Neuron (in vitro differentiated cells): ENCODE measurements around the gene ABCB11.

Source experiments
- H2AFZ ChIP-seq: one replicate; pipeline ENCODE4 v1.6.1; 2013; ENCODE audit warnings: low read depth, mild to moderate bottlenecking, inconsistent platforms, low read length, moderate library complexity
- H3K27me3 ChIP-seq: one replicate; pipeline ENCODE4 v1.6.1; 2013; ENCODE audit warnings: low read length; ENCODE audit not compliant: insufficient read depth
- H3K36me3 ChIP-seq: one replicate; pipeline ENCODE4 v1.6.1; 2013; ENCODE audit warnings: low read length; ENCODE audit not compliant: insufficient read depth
- H3K4me1 ChIP-seq: one replicate; pipeline ENCODE4 v1.6.1; 2013; ENCODE audit warnings: low read length; ENCODE audit not compliant: insufficient read depth
- H3K4me3 ChIP-seq: 2 replicates; pipeline ENCODE4 v1.5.1; 2013; ENCODE audit warnings: mild to moderate bottlenecking, low read length, moderate library complexity
- H3K9me3 ChIP-seq: one replicate; pipeline ENCODE4 v1.6.1; 2013; ENCODE audit warnings: low read length

Gene ABCB11

DNA sequence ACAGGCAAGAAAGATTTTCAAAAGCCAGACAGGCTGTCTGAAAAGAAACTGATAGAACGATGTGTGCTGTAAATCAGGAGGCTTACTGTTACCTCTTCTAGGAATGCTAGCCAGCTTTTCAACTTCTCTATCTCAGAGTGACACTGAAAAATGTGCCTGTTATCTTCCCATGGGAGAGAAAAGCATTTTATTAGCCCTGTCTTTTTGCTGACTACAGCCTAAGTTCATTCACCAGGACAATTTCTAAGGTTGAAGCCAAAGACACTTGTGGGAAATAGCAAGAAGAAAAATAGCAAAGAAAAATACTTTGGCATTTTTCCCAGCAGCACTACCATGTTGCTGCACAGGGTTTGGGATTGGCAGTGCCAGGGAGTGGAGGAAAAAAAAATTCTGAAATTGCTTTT, 34.0 kb downstream of the ABCB11 start:
- no peak overlapping the region for H3K4me3 ChIP-seq
- no peaks in the 10 kb centered on the region for H3K27me3 ChIP-seq
- H3K36me3 ChIP-seq: no peaks in the 10 kb centered on the region
- no peaks in the 10 kb centered on the region for H3K9me3 ChIP-seq
- H2AFZ ChIP-seq: no peak overlapping the region
- no peaks in the 10 kb centered on the region for H3K4me1 ChIP-seq

DNA sequence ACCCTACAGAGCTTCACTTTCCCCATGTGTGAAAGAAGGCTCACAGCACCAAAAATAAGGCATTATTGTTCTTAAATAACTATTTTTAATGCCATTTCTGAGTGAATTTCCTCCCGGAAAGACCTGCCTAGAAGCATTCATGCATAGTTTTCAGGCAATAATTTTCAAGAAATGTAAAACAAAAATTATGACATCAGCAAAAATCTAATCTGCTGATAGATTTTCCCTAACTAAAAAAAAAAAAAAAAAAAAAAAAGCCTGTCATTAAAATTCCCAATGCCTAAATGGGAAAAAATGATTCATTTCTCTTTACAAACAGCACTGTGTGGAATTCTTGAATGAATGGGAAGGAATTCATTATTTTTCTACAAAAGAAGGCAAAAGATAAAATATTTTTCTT, 35.4 kb downstream of the ABCB11 start:
- no peak overlapping the region for H3K4me3 ChIP-seq
- H3K36me3 ChIP-seq: no peaks in the 10 kb centered on the region
- H3K4me1 ChIP-seq: no peaks in the 10 kb centered on the region
- H2AFZ ChIP-seq: no peak overlapping the region
- H3K27me3 ChIP-seq: no peaks in the 10 kb centered on the region
- no peaks in the 10 kb centered on the region for H3K9me3 ChIP-seq

DNA sequence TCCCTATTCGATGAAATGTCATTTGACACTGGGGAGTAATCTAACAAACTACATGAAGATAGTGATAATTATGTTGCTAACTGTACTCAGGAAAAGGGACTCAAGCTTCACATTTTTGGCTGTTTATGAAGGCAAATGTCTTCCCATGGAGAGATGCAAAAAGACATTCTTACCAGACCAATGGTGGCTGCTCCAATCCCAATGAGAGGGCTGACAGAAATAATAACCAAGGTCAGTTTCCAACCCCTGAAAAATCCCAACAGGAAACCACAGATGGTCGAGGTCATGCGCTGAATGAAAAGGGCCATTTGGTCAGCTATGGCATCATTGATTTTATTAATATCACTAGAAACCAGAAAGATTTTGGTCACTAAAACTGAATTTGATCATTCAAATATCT, 37.6 kb downstream of the ABCB11 start:
- H3K4me3 ChIP-seq: no peak overlapping the region
- no peaks in the 10 kb centered on the region for H3K36me3 ChIP-seq
- no peaks in the 10 kb centered on the region for H3K4me1 ChIP-seq
- H3K9me3 ChIP-seq: no peaks in the 10 kb centered on the region
- H2AFZ ChIP-seq: no peak overlapping the region
- no peaks in the 10 kb centered on the region for H3K27me3 ChIP-seq

DNA sequence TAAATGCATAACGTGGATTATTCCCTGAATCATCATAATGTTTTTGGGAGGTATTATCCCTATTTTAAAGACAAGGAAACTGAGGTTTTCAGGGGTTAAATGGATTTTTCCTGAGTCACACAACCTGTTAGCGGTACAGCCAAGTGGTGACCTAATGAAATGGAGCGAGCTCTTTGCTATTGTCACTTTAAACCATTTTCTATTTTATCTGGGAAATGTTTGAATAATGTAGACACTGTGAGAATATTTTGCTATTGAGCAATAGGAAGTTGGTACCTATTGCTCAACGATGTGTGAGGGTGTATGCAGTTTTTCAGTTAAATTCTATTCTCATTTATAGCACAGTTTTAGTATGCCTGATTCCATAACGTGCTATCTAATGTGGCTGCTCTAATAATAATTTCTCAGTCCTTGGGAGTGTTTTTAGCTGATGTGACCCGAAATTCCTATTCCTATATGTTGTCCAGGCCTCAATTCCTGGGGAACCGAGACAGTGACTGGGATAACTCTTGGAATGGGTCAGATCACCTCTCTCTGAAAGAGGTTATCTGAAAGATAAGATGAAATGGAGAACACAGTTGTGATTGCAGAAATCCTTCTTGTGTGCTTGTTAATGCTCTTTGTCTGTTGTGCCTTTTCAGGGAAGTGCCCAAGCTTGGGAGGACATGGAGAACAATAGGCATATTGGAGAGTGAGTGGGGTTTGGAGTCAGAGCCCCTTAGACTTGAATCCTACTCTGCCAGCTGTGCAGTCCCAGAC, 38.4 kb downstream of the ABCB11 start:
- Histone ChIP-seq H3K36me3 (no peaks in the 10 kb centered on the region), H2AFZ (no peak overlapping the region), H3K27me3 (no peaks in the 10 kb centered on the region), H3K4me1 (no peaks in the 10 kb centered on the region), H3K4me3 (no peak overlapping the region), H3K9me3 (no peaks in the 10 kb centered on the region)

DNA sequence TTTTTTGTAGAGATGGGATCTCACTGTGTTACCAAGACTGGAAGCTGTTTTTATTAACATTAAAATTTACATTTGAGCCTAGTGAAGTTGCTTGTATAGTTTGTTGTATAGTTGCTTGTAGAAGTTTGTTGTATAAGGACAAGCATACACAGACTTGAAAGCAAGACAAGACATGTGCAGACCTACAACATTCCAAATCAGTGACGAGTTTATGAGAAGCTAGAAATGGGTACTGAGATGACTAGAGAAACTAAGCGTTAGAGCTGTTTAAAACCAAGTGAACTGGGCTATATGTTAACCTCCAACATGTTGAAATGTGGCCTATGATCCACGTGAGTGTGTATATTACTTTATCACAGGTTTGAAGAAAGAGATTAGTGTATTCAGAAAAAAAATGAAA, 39.1 kb downstream of the ABCB11 start:
- no peaks in the 10 kb centered on the region for H3K9me3 ChIP-seq
- no peak overlapping the region for H3K4me3 ChIP-seq
- H3K27me3 ChIP-seq: no peaks in the 10 kb centered on the region
- H3K36me3 ChIP-seq: no peaks in the 10 kb centered on the region
- no peaks in the 10 kb centered on the region for H3K4me1 ChIP-seq
- no peak overlapping the region for H2AFZ ChIP-seq

DNA sequence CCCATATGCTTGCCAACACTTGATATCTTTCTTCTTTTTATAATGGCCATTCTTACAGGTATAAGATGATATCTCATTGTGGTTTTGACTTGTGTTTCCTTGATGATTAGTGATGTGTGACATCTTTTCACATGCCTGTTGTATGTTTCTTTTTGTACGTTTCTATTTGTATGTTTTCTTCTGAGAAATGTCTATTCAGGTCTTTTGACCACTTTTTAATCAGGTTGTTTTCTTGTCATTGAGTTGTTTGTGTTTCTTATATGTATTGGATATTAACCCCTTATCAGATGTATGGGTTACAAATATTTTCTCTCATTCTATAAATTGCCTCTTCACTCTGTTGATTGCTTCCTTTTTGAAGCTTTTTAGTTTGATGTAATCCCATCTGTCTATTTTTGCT, 42.4 kb downstream of the ABCB11 start:
- Histone ChIP-seq H3K4me3 (no peak overlapping the region), H3K36me3 (no peaks in the 10 kb centered on the region), H3K4me1 (no peaks in the 10 kb centered on the region), H3K27me3 (no peaks in the 10 kb centered on the region), H2AFZ (no peak overlapping the region), H3K9me3 (no peaks in the 10 kb centered on the region)

DNA sequence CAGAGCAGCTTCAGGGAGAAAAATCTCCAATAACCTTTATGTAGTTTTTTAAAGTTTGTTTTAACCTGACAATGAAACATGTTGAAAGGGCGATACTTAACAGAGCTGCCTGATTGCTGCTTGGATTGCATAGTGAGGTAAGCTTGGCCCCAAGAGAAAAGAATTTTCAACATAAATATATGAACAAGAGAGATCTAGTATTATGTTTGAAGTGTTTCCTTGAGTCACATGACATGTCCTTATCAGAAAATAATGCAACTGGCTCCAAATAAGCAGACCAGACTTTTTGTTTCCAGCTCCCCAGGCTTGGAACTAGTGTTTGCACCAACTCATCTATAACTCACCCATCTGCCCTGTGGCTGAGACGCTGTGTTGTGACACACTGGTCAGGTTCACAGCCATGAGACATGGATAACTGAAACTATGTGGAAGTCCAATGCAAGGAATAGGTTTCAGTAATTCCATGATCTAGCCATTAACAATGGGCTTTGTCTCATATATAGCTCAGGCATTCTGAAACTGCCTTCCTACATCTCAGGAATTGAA, 44.7 kb downstream of the ABCB11 start:
- no peaks in the 10 kb centered on the region for H3K36me3 ChIP-seq
- peaks cover 3% of the 10 kb centered on the region for H3K27me3 ChIP-seq
- H2AFZ ChIP-seq: no peak overlapping the region
- H3K4me3 ChIP-seq: no peak overlapping the region
- no peaks in the 10 kb centered on the region for H3K4me1 ChIP-seq
- H3K9me3 ChIP-seq: no peaks in the 10 kb centered on the region

DNA sequence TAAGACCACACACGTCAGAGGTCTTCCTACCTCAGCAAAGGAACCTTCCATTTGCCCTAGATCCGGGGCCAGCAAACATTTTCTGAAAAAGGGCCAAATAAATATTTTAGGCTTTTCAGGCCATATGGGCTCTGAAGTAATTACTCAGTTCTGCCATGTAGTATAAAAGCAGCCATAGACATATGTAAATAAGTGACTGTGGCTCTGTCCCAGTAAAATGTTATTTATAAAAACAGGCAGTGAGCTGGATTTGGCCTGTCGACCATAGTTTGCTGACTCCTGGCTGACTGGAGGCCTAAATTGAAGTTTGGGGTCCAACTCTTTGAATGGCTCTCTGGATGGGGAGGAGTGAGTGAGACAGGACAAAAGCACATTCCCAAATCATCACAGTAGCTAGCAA, 49.5 kb downstream of the ABCB11 start:
- Histone ChIP-seq H3K4me1 (no peaks in the 10 kb centered on the region), H2AFZ (no peak overlapping the region)

DNA sequence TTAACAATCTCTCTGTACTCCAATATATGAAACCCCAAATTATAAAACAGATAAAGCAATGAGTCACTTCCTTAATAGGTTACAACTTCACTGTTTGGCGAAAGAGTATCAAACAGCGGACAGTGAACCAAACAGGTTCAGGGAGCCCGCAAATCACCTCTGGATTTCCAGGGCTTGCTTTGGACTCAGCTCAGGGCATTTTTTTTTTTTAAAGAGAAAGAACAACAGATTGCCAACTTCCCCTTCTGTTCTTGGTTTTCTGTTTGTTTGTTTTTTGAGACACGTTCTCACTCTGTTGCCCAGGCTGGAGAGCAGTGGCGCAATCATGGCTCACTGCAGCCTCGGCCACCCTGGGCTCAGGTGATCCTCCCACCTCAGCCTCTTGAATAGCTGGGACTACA, 52.7 kb downstream of the ABCB11 start:
- H3K4me3 ChIP-seq: no peak overlapping the region
- H3K4me1 ChIP-seq: no peaks in the 10 kb centered on the region

More for the DNA sequence above, 49.5 kb downstream of the ABCB11 start:
- no peaks in the 10 kb centered on the region for H3K9me3 ChIP-seq
- no peaks in the 10 kb centered on the region for H3K36me3 ChIP-seq
- H3K27me3 ChIP-seq: peaks cover 3% of the 10 kb centered on the region
- no peak overlapping the region for H3K4me3 ChIP-seq

DNA sequence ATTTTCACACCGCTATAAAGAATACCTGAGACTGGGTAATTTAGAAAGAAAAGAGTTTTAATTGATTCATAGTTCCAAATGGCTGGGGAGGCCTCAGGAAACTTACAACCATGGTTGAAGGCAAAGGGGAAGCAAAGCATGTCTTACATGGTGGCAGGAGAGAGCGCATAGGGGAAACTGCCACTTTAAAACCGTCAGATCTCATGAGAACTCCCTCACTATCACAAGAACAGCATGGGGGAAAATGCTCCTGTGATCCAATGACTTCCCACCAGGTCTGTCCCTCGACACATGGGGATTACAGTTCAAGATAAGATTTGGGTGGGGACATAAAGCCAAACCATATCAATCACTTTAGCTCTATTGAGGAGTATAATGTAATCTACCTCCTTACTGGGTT, 53.5 kb downstream of the ABCB11 start:
- Histone ChIP-seq H3K9me3 (no peaks in the 10 kb centered on the region), H3K4me3 (no peak overlapping the region), H2AFZ (no peak overlapping the region), H3K36me3 (no peaks in the 10 kb centered on the region), H3K27me3 (no peaks in the 10 kb centered on the region), H3K4me1 (no peaks in the 10 kb centered on the region)

More for the DNA sequence above, 52.7 kb downstream of the ABCB11 start:
- H3K27me3 ChIP-seq: peaks cover 3% of the 10 kb centered on the region
- no peaks in the 10 kb centered on the region for H3K36me3 ChIP-seq
- no peak overlapping the region for H2AFZ ChIP-seq
- H3K9me3 ChIP-seq: no peaks in the 10 kb centered on the region

DNA sequence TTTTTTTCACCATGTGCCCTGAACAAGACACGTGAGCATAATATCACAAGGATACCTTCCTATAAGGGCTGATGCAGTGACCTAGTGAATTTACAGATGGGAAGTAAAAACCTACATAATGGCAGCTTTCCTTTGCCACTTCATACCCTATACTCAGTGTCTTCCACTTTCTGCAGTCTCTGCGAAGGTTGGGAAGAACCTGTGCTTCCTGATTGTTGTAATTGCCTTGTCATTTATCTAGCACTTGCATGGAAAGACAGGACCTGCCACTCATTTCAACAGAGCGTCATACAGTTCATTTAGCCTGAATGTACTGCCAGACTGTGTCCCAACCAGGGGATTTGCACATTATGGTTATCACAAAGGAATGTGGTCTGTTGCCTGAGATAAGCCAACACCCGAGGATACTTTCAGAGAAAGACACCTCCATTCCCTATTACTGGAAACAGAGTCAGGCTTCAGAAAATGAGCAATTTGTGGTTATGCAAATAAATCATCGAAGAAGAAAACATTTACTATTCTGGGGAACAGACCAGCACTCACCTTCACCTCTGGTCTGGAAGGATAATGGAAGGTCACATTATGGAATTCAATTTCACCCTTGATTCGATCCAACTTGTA, 55.0 kb downstream of the ABCB11 start:
- Histone ChIP-seq H2AFZ (no peak overlapping the region), H3K9me3 (no peaks in the 10 kb centered on the region), H3K27me3 (no peaks in the 10 kb centered on the region), H3K4me1 (no peaks in the 10 kb centered on the region), H3K4me3 (no peak overlapping the region), H3K36me3 (no peaks in the 10 kb centered on the region)

DNA sequence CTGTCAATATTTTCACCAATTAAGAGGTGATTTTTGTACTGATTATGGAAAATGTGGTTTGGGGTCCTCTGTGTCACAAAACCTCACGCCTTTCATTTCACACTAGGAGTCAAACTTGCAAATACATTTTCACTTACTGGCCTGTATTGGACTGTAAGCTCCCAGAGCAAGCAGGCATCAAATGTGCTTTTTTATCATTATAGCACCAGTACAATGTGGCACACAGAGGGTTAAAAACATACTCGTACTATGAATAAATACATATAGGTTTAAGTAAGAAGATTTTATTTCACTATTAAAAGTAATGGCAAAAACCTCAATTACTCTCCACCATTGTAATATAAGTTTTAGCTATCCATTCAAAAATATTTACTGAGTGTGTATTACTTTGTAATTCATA, 56.7 kb downstream of the ABCB11 start:
- H3K4me1 ChIP-seq: no peaks in the 10 kb centered on the region
- H3K27me3 ChIP-seq: no peaks in the 10 kb centered on the region
- no peaks in the 10 kb centered on the region for H3K36me3 ChIP-seq
- no peak overlapping the region for H3K4me3 ChIP-seq
- H2AFZ ChIP-seq: no peak overlapping the region
- no peaks in the 10 kb centered on the region for H3K9me3 ChIP-seq

DNA sequence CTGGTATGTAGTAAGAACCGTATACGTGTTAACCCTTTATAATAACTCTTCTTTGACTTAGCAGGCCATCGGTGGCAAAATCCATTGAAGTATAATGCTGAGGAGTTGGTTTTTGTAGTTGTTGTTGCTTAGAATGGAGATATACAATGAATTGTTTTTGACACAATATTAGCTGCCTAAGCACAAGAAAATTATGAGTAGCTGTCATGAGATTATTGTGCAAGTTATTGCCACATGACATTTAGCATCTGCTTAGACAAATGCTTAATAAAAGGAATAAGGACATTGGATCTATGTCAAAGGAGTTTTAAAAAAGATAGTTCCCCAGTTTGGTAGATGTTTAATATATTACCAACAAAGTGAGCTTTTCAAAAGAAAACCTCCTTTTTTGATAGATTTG, 59.9 kb downstream of the ABCB11 start:
- Histone ChIP-seq H3K4me3 (no peak overlapping the region), H3K36me3 (no peaks in the 10 kb centered on the region), H3K9me3 (no peaks in the 10 kb centered on the region), H2AFZ (no peak overlapping the region), H3K27me3 (no peaks in the 10 kb centered on the region), H3K4me1 (no peaks in the 10 kb centered on the region)
